ENCODE data around the gene C11orf98. TPM values are rescaled to one million over a fixed set of nuclear protein-coding genes. Genes with fewer than 3 reads are reported as not detected.

The C11orf98 gene
- total and polyA plus RNA-seq, 2 of the 13 experiments (the other 11 are each of a cell fraction or from before 2014, with no cell fraction given): 30.4 to 91.8 TPM

- 0 out of 2 replicates have a peak, but pooled peaks have one; percentile 21 for TF ChIP-seq HOXA3 (CRISPR knock-in tag; IDR thresholded peaks at IDR 0.05)
These were observed 44.4 kb upstream of the C11orf98 start (continued) for GRCh38 chr11:62709247-62710000.

- Histone ChIP-seq H3K9me3 (ENCODE audit: low read length) (no peaks in the 10 kb centered on the region), H3K27ac (ENCODE audit: extremely low read length, insufficient read depth, low read length) (no peak overlapping the region), H4K20me1 (ENCODE audit: insufficient read depth, low read length) (peaks cover 6% of the 10 kb centered on the region; the same call in 1 of the 2 replicates), H3K4me1 (ENCODE audit: insufficient read depth, low read length) (peaks cover 18% of the 10 kb centered on the region), H3K4me3 (replicated peaks in 1 of 3; ENCODE audit: insufficient read depth in 1 of 3, low read depth in 2 of 3, low read length in 3 of 3) (no peak overlapping the region), H3K27me3 (ENCODE audit: control insufficient read depth in 1 of 2, insufficient read depth in 2 of 2, low read length in 2 of 2) (no peaks in the 10 kb centered on the region), H2AFZ (ENCODE audit: low read length) (no peak overlapping the region), H3K4me2 (ENCODE audit: low read depth, low read length) (no peak overlapping the region), H3K79me2 (ENCODE audit: insufficient read depth, low read length) (no peaks in the 10 kb centered on the region), H3K36me3 (replicated peaks in 1 of 2; ENCODE audit: control insufficient read depth in 1 of 2, insufficient read depth in 2 of 2, low read length in 2 of 2) (peaks cover 7 to 48% of the 10 kb centered on the region in 2 experiments), H3K9ac (ENCODE audit: insufficient read depth, low read depth, low read length) (no peak overlapping the region)
- FAIRE-seq: no peak
- TF ChIP-seq KDM1A (CRISPR knock-in tag; IDR thresholded peaks at IDR 0.05): no peak
- TF ChIP-seq REPIN1 (CRISPR knock-in tag; IDR thresholded peaks at IDR 0.05; ENCODE audit: borderline replicate concordance, low read depth): no peak
- 0 out of 2 replicates have a peak, but pooled peaks have one; percentile 5 for TF ChIP-seq POLR2G (IDR thresholded peaks at IDR 0.05; ENCODE audit: low read depth, low read length)
- no peak for TF ChIP-seq MIER2 (CRISPR knock-in tag; IDR thresholded peaks at IDR 0.05)
- no peak for TF ChIP-seq E2F2 (CRISPR knock-in tag; IDR thresholded peaks at IDR 0.05; ENCODE audit: borderline replicate concordance)
- no peak for TF ChIP-seq PRDM15 (CRISPR knock-in tag; IDR thresholded peaks at IDR 0.05)
- no peak for TF ChIP-seq ELF1 (CRISPR knock-in tag; IDR thresholded peaks at IDR 0.05)
- no peak for TF ChIP-seq ZKSCAN8 (CRISPR knock-in tag; IDR thresholded peaks at IDR 0.05; ENCODE audit: borderline replicate concordance)
- no peak for ATAC-seq
- BruUV-seq (replicated peaks): no TSS peak
- in situ Hi-C loops (cut with HindIII; ENCODE audit: extremely low pct_ligation_motif_present, low pct_unique_long_range_greater_than_20kb): loop anchor here (10.0 kb wide), 1 partner anchor 314 kb away; no protein-coding TSS in a partner anchor
- intact Hi-C loops (cut with micrococcal nuclease; ENCODE audit: unreplicated experiment): no loop called here
- WGBS (ENCODE audit: low lambda C conversion rate): 96% methylated on average over 7 of the region's 7 CpGs
- DNase-seq (ENCODE audit: low spot score): no peak
- CTCF ChIA-PET (ENCODE audit: low intra/inter-chr PET ratio, low total read pairs): no interaction called here
- POLR2A ChIA-PET: interaction anchor here (1.4 to 4.3 kb wide), 2 partner anchors 18 to 45 kb away, joined by 4 to 27 read pairs; partner anchors contain the start of genes HNRNPUL2 and ZBTB3
These were observed 43.8 kb upstream of the C11orf98 start for GRCh38 chr11:62708793-62709192.

Data from HepG2 (cell line).